ENCODE data around the gene EXOSC6.
"Not testable (repeated sequence)": the region's sequence is repeated elsewhere in the genome, so short reads cannot be mapped to it uniquely, and the experiment has no call there.

EXOSC6 gene

DNA sequence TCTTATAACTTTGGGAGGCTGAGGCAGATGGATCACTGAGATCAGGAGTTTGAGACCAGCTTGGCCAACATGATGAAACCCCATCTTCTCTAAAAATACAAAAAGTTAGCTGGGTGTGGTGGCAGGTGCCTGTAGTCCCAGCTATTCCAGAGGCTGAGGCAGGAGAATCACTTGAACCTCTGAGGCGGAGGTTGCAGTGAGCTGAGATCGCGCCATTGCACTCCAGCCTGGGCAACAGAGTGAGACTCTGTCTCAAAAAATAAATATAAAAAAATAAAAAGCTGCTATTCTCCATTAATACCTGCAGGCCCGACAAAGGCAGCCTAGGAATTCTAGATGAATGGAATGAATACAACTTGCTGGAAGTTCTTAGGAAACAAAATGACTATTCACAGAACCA lies 2.0 kb downstream of the EXOSC6 start:
- DNase-seq (ENCODE audit: low spot score in 2 of 2); H3K27me3 ChIP-seq (ENCODE audit: low read depth); H3K4me1 ChIP-seq; in situ Hi-C loops (cut with MboI; ENCODE audit: low sequenced_read_pairs); H3K9me3 ChIP-seq: not testable (repeated sequence)
- Histone ChIP-seq H3K4me3 (peak overlapping the region; percentile 51), H3K36me3 (replicated peaks) (peaks cover 32% of the 10 kb centered on the region)

DNA sequence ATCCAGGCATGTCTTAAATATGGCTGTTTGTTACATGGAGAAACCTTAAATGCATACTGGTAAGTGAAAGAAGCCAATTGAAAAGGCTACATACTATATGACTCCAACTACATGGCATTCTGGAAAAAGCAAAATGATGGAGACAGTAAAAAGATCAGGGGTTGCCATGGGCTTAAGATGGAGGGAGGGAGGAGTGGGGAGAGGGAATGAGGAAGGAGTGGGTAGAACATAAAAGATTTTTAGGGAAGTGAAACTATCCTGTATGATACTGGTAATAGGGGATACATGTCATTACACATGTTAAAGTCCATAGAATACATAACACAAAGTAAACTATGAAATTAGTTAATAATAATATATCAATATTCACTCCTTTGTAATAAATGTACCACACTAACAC lies 13.0 kb downstream of the EXOSC6 start:
- H3K4me3 ChIP-seq; DNase-seq (ENCODE audit: low spot score in 2 of 2); H3K36me3 ChIP-seq (replicated peaks); H3K27me3 ChIP-seq (ENCODE audit: low read depth); in situ Hi-C loops (cut with MboI; ENCODE audit: low sequenced_read_pairs); H3K9me3 ChIP-seq; H3K4me1 ChIP-seq: not testable (repeated sequence)

DNA sequence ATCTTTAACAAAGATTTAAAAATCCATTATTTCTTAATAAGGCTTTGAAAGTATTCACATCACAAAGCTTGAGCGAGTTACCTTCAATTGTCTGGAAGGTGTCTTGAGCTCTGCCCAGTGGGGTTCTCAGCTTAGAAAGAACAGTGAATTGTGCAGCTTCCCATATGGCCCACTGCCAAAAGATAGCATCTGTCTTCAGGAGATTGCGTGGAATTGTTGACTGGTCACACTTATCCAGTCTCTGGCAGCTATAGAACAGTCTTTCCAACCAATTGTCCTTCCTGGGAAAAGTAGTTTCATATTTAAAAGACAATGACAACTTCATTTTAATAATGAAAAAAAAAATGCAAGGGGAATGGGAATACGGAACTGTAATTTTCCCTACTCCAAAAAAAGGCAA lies 19.9 kb downstream of the EXOSC6 start:
- H3K9me3 ChIP-seq; H3K4me3 ChIP-seq; H3K27me3 ChIP-seq (ENCODE audit: low read depth); in situ Hi-C loops (cut with MboI; ENCODE audit: low sequenced_read_pairs); H3K4me1 ChIP-seq; H3K36me3 ChIP-seq (replicated peaks): not testable (repeated sequence)
- peak in 1 of 2 experiments; percentile 52 for DNase-seq (ENCODE audit: low spot score in 2 of 2)

DNA sequence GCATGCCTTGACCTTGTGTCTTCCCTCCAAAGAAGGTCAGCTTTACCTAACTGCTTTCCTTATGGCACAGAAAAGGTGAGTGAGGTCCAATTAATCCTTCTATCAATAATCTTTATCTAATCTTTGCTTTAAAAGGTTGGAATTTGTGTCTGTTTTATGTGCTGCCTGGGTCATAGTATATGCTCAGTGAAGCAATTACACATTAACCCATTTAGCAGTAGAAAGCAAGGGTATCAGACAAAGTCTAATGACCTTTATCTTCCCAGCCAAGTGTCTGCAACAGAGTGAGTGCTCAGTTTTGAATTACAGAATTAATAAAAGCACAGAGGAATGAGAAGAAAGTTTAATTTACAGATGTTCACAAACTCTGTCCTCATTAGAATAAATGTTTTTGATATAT lies 25.7 kb downstream of the EXOSC6 start:
- H3K36me3 ChIP-seq (replicated peaks); H3K27me3 ChIP-seq (ENCODE audit: low read depth); in situ Hi-C loops (cut with MboI; ENCODE audit: low sequenced_read_pairs); DNase-seq (ENCODE audit: low spot score in 2 of 2); H3K9me3 ChIP-seq; H3K4me3 ChIP-seq; H3K4me1 ChIP-seq: not testable (repeated sequence)

DNA sequence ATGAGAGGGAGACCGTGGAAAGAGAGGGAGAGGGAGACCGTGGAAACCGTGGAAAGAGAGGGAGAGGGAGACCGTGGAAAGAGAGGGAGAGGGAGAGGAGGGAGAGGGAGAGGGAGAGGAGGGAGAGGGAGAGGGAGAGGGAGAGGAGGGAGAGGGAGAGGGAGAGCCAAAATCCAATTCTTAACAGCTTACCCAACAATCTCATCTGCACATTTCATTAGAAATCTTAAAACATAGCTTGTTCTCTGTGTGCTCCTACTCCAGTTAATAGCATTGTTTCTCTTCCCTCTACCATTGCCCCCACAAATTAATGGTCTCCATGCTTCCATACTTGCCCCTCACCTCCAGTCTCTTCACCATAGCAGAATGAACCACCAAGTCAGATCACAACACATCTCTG lies 26.3 kb downstream of the EXOSC6 start:
- H3K4me3 ChIP-seq; H3K36me3 ChIP-seq (replicated peaks); DNase-seq (ENCODE audit: low spot score in 2 of 2); in situ Hi-C loops (cut with MboI; ENCODE audit: low sequenced_read_pairs); H3K9me3 ChIP-seq; H3K27me3 ChIP-seq (ENCODE audit: low read depth); H3K4me1 ChIP-seq: not testable (repeated sequence)

DNA sequence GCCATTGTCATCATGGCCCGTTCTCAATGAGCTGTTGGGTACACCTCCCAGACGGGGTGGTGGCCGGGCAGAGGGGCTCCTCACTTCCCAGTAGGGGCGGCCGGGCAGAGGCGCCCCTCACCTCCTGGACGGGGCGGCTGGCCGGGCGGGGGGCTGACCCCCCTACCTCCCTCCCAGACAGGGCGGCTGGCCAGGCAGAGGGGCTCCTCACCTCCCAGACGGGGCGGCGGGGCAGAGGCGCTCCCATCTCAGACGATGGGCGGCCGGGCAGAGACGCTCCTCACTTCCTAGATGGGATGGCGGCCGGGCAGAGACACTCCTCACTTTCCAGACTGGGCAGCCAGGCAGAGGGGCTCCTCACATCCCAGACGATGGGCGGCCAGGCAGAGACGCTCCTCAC lies 27.1 kb downstream of the EXOSC6 start:
- H3K9me3 ChIP-seq; in situ Hi-C loops (cut with MboI; ENCODE audit: low sequenced_read_pairs); H3K27me3 ChIP-seq (ENCODE audit: low read depth); DNase-seq (ENCODE audit: low spot score in 2 of 2); H3K4me1 ChIP-seq; H3K4me3 ChIP-seq; H3K36me3 ChIP-seq (replicated peaks): not testable (repeated sequence)

DNA sequence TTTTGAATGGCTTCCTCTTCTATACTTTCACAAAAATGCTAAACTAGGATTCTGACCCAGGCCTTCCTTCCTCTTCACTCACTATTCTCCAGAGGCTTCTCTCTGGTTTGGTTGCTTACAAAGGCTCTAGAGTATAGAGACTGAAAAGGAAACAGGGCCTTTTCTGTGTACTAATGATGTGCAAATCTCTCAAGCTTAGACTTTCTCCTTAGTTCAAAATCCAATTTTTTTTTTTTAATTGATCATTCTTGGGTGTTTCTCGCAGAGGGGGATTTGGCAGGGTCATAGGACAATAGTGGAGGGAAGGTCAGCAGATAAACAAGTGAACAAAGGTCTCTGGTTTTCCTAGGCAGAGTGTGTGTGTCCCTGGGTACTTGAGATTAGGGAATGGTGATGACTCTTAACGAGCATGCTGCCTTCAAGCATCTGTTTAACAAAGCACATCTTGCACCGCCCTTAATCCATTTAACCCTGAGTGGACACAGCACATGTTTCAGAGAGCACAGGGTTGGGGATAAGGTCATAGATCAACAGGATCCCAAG lies 27.7 kb downstream of the EXOSC6 start:
- H3K36me3 ChIP-seq (replicated peaks); in situ Hi-C loops (cut with MboI; ENCODE audit: low sequenced_read_pairs); H3K4me3 ChIP-seq; H3K4me1 ChIP-seq; H3K27me3 ChIP-seq (ENCODE audit: low read depth); DNase-seq (ENCODE audit: low spot score in 2 of 2); H3K9me3 ChIP-seq: not testable (repeated sequence)

DNA sequence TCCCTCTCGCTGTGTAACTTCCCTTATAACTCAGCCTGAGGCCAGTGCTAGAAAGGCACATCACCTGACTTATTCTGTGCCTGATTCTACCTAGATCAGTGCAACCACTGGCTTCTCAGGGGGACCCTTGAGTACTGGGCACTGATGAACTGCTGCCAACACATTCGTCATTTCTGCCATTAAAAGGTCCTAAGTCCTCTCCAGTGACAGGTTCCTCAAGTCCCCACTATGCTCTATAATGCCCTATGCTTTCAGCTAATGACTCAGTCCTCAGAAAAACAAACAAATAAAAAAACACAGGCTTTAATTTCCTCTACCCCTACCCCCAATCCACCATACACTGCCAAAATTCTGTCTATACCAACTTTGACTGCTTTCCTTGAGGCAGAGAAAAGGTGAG lies 28.5 kb downstream of the EXOSC6 start:
- H3K9me3 ChIP-seq; DNase-seq (ENCODE audit: low spot score in 2 of 2); H3K27me3 ChIP-seq (ENCODE audit: low read depth); H3K4me1 ChIP-seq; H3K4me3 ChIP-seq; in situ Hi-C loops (cut with MboI; ENCODE audit: low sequenced_read_pairs); H3K36me3 ChIP-seq (replicated peaks): not testable (repeated sequence)

DNA sequence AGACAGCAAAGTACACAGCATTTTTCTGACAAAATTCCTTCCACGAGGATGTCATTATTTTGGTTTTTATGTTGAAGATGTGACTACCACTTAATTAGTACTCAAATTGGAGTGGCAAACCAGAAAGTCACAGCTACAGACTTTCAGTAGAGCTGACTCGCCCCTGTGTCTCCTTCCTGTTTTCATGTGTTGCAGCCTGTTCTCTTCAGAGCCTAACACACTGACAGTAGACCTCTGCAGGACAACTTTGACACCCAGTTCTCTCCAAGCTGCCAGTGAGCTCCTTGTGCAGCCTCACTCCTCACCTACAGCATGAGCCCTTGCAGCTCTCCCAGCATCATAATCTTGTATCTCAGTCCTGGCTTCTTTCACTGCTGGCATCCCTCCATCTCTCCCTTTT lies 29.2 kb downstream of the EXOSC6 start:
- in situ Hi-C loops (cut with MboI; ENCODE audit: low sequenced_read_pairs), result not testable (repeated sequence)

DNA sequence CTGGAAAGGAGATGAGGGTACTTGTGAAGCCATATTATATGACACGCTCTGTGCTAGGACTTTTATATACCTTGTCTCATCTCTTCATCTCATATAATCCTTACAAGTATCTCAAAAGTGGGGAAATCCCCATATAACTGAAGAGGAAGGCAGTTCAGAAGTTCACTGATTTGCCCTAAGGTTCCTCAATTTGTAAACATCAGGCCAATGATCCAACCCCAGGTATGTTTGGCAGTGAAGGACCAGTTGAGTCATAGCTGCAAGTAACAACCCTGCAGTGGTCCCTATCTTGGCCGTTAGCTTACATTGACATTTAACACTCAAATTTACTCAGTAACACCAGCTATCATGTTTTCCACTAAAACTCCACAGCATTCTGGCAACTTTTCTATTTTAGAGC lies 33.2 kb downstream of the EXOSC6 start:
- in situ Hi-C loops (cut with MboI; ENCODE audit: low sequenced_read_pairs); DNase-seq (ENCODE audit: low spot score in 2 of 2); H3K4me1 ChIP-seq; H3K27me3 ChIP-seq (ENCODE audit: low read depth); H3K9me3 ChIP-seq; H3K4me3 ChIP-seq; H3K36me3 ChIP-seq (replicated peaks): not testable (repeated sequence)

More for the DNA sequence above, 29.2 kb downstream of the EXOSC6 start:
- not testable (repeated sequence) for H3K4me3 ChIP-seq; H3K36me3 ChIP-seq (replicated peaks); DNase-seq (ENCODE audit: low spot score in 2 of 2); H3K4me1 ChIP-seq; H3K9me3 ChIP-seq; H3K27me3 ChIP-seq (ENCODE audit: low read depth)

DNA sequence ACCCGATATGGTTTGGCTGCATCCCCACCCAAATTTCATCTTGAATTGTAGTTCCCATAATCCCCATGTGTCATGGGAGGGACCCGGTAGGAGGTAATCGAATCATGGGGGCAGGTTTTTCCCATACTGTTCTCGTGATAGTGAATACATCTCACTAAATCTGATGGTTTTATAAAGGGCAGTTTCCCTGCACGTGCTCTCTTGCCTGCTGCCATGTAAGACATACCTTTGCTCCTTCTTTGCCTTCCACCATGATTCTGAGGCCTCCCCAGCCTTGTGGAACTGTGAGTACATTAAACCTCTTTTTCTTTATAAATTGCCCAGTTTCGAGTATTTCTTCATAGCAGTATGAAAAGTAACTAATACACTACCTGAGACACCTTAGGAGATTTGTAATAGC lies 45.4 kb downstream of the EXOSC6 start:
- H3K9me3 ChIP-seq; H3K36me3 ChIP-seq (replicated peaks); H3K4me3 ChIP-seq; H3K4me1 ChIP-seq; DNase-seq (ENCODE audit: low spot score in 2 of 2); in situ Hi-C loops (cut with MboI; ENCODE audit: low sequenced_read_pairs); H3K27me3 ChIP-seq (ENCODE audit: low read depth): not testable (repeated sequence)

DNA sequence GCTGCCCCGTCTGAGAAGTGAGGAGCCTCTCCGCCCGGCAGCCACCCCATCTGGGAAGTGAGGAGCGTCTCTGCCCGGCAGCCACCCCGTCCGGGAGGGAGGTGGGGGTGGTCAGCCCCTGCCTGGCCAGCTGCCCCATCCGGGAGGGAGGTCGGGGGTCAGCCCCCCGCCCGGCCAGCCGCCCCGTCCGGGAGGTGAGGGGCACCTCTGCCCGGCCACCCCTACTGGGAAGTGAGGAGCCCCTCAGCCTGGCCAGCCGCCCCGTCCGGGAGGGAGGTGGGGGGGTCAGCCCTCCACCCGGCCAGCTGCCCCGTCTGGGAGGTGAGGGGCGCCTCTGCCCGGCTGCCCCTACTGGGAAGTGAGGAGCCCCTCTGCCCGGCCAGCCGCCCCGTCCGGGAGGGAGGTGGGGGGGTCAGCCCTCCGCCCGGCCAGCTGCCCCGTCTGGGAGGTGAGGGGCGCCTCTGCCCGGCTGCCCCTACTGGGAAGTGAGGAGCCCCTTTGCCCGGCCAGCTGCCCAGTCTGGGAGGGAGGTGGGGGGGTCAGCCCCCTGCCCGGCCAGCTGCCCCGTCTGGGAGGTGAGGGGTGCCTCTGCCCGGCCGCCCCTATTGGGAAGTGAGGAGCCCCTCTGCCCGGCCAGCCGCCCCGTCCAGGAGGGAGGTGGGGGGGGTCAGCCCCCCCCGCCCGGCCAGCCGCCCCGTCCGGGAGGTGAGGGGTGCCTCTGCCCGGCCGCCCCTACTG lies 46.9 kb downstream of the EXOSC6 start:
- H3K9me3 ChIP-seq; H3K36me3 ChIP-seq (replicated peaks); in situ Hi-C loops (cut with MboI; ENCODE audit: low sequenced_read_pairs); DNase-seq (ENCODE audit: low spot score in 2 of 2); H3K4me1 ChIP-seq; H3K4me3 ChIP-seq; H3K27me3 ChIP-seq (ENCODE audit: low read depth): not testable (repeated sequence)

DNA sequence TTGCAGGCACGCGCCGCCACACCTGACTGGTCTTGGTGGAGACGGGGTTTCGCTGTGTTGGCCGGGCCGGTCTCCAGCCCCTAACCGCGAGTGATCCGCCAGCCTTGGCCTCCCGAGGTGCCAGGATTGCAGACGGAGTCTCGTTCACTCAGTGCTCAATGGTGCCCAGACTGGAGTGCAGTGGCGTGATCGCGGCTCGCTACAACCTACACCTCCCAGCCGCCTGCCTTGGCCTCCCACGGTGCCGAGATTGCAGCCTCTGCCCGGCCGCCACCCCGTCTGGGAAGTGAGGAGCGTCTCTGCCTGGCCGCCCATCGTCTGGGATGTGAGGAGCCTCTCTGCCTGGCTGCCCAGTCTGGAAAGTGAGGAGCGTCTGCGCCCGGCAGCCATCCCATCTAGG lies 47.7 kb downstream of the EXOSC6 start:
- H3K4me1 ChIP-seq; H3K9me3 ChIP-seq; DNase-seq (ENCODE audit: low spot score in 2 of 2); in situ Hi-C loops (cut with MboI; ENCODE audit: low sequenced_read_pairs); H3K4me3 ChIP-seq; H3K27me3 ChIP-seq (ENCODE audit: low read depth); H3K36me3 ChIP-seq (replicated peaks): not testable (repeated sequence)

DNA sequence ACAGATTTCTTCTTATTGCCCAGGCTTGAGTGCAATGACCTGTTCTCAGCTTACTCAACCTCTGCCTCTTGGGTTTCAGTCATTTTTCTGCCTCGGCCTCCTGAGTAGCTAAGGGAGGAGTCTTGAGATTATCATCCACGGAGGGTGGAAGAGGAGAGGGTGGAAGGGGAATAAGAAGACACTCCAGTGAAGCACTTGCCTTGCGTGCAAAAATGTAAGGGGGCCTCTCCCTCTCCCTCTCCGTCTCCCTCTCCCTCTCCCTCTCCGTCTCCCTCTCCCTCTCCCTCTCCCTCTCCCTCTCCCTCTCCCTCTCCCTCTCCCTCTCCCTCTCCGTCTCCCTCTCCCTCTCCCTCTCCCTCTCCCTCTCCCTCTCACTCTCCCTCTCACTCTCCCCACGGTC lies 48.2 kb downstream of the EXOSC6 start:
- H3K4me3 ChIP-seq; DNase-seq (ENCODE audit: low spot score in 2 of 2); in situ Hi-C loops (cut with MboI; ENCODE audit: low sequenced_read_pairs); H3K36me3 ChIP-seq (replicated peaks); H3K4me1 ChIP-seq; H3K27me3 ChIP-seq (ENCODE audit: low read depth); H3K9me3 ChIP-seq: not testable (repeated sequence)

DNA sequence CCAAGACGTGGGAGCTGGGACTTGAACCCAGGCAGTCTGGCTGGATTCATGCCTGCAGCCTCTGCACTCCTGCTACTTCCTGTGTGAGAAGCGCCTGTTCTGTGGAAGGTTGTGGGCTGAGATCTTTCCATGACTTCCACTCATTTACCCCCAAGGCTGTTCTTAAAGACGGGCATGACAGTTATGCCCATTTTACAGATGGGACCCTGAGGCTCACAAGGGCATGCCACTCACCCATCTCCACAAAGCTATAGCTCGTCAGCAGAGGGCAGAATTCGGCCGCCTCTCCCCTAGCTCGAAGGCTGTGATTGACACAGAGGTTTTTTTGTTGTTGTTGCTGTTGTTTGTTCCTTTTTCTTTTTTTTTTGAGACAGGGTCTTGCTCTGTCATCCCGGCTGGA lies 51.7 kb downstream of the EXOSC6 start:
- in situ Hi-C loops (cut with MboI; ENCODE audit: low sequenced_read_pairs); H3K36me3 ChIP-seq (replicated peaks); H3K9me3 ChIP-seq; H3K27me3 ChIP-seq (ENCODE audit: low read depth); H3K4me1 ChIP-seq; DNase-seq (ENCODE audit: low spot score in 2 of 2); H3K4me3 ChIP-seq: not testable (repeated sequence)

Data from HAP-1 (cell line).